HFFc6 (cell line): ENCODE data around the gene POMP. TPM values are rescaled to one million over a fixed set of nuclear protein-coding genes. Genes with fewer than 3 reads are reported as not detected.
A peak's percentile ranks its signal among the peaks of the same experiment; 100 is the strongest.

Source experiments
- DNase-seq: peaks from one replicate; pipeline ENCODE4 v3.0.0-alpha.2; 2018
- H3K27ac Mint-ChIP-seq: 2 replicates; pipeline ENCODE4 v1.8.0; 2020; ENCODE audit warnings: mild to moderate bottlenecking, mixed read lengths
- H3K27me3 Mint-ChIP-seq: 2 replicates; pipeline ENCODE4 v1.8.0; 2021; ENCODE audit warnings: mild to moderate bottlenecking, moderate library complexity, mixed read lengths; ENCODE audit not compliant: insufficient read depth
- H3K36me3 Mint-ChIP-seq: 2 replicates; pipeline ENCODE4 v1.8.0; 2021; ENCODE audit warnings: low read depth, mixed read lengths
- H3K4me1 Mint-ChIP-seq: 2 replicates; pipeline ENCODE4 v1.8.0; 2020; ENCODE audit warnings: low read depth, mixed read lengths
- H3K4me3 Mint-ChIP-seq: 2 replicates; pipeline ENCODE4 v1.8.0; 2020; ENCODE audit warnings: mild to moderate bottlenecking, moderate library complexity, mixed read lengths
- H3K9me3 Mint-ChIP-seq: 2 replicates; pipeline ENCODE4 v1.8.0; 2020; ENCODE audit warnings: mild to moderate bottlenecking, mixed read lengths
- total RNA-seq, 6 experiments: library from RNA; stranded (reverse); fragmentation: NEBNext Ultra II Directional; extraction: Animal tissue kit (Norgen Biotek cat#: 25700); gene quantifications; 2 replicates in 1 of 6; 3 replicates in 5 of 6; pipeline ENCODE4 v1.2.3, GENCODE V29; 2021
- TF ChIP-seq, protein P1 (sequence below): fragments of 200-600 bp; sonication (generic); IDR thresholded peaks from 2 replicates; pipeline ENCODE4 v1.5.0; 2021; ENCODE audit warnings: antibody characterized with exemption, mild to moderate bottlenecking

The POMP gene
- total RNA-seq, 6 experiments from 2014 or later: 156 to 175 (median 165) TPM

GRCh38 chr13:28718196-28718542 lies 59.2 kb downstream of the POMP start:
- H3K9me3 Mint-ChIP-seq: no peaks in the 10 kb centered on the region
- H3K4me3 Mint-ChIP-seq: peak overlapping the region; percentile 96
- DNase-seq: no peak
- peaks cover 4% of the 10 kb centered on the region for H3K27me3 Mint-ChIP-seq
- TF ChIP-seq, protein P1, sequence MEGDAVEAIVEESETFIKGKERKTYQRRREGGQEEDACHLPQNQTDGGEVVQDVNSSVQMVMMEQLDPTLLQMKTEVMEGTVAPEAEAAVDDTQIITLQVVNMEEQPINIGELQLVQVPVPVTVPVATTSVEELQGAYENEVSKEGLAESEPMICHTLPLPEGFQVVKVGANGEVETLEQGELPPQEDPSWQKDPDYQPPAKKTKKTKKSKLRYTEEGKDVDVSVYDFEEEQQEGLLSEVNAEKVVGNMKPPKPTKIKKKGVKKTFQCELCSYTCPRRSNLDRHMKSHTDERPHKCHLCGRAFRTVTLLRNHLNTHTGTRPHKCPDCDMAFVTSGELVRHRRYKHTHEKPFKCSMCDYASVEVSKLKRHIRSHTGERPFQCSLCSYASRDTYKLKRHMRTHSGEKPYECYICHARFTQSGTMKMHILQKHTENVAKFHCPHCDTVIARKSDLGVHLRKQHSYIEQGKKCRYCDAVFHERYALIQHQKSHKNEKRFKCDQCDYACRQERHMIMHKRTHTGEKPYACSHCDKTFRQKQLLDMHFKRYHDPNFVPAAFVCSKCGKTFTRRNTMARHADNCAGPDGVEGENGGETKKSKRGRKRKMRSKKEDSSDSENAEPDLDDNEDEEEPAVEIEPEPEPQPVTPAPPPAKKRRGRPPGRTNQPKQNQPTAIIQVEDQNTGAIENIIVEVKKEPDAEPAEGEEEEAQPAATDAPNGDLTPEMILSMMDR: no peak
- H3K36me3 Mint-ChIP-seq: no peaks in the 10 kb centered on the region
- H3K4me1 Mint-ChIP-seq: peaks cover 60% of the 10 kb centered on the region
- peak overlapping the region; percentile 98 for H3K27ac Mint-ChIP-seq

DNA sequence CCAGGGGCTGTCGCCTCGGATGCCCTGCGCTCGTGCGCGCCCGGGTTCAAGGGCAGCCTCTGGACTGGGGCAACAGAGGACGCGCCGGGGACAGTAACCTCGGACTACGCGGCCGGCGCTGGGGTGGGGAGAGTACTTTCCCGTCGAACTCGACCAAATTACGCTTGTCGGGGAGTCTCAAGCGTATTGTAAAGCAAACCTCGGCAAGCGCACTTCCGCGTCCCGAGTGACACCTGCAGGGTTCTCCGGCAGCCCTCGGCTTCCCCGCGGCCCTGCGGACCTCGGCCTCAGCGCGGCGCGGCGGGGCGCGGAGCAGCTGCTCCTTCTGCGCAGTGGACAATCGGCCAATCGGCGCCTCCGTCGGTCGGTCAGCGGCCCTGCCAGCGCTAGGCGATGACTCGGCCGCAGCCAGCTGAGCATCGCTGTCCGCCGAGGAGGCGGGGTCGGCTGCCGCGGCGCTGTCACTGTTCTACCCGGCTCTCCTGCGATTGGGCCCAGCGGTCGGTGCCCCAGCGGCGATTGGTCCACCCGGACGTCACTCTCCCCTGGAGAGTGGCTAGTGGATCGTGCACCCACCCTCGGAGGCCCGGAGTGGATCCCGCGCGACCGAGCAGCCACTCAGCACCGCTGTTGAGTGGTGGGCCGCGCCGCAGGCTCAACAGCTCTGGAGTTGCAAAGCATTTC lies 59.8 kb downstream of the POMP start, which contains the start of gene SLC46A3:
Gene SLC46A3 (minus strand): TSS at position 428 of the 684 bp plus-strand sequence. CDS start 972 bp downstream, outside the sequence.
- peak; percentile 99 for DNase-seq
- Mint-ChIP-seq H3K9me3 (no peaks in the 10 kb centered on the region), H3K4me1 (peaks cover 60% of the 10 kb centered on the region), H3K36me3 (no peaks in the 10 kb centered on the region), H3K27ac (peak within 1 kb of the TSS; percentile 98), H3K4me3 (peak within 1 kb of the TSS; percentile 96), H3K27me3 (peaks cover 4% of the 10 kb centered on the region)
- TF ChIP-seq, protein P1: peak; percentile 36

GRCh38 chr13:28719227-28720055 lies 60.5 kb downstream of the POMP start:
- Mint-ChIP-seq H3K4me1 (peaks cover 60% of the 10 kb centered on the region), H3K27ac (peak overlapping the region; percentile 98), H3K36me3 (no peaks in the 10 kb centered on the region), H3K4me3 (peak overlapping the region; percentile 96), H3K9me3 (no peaks in the 10 kb centered on the region), H3K27me3 (peaks cover 4% of the 10 kb centered on the region)
- DNase-seq: peak; percentile 89
- TF ChIP-seq, protein P1: no peak

DNA sequence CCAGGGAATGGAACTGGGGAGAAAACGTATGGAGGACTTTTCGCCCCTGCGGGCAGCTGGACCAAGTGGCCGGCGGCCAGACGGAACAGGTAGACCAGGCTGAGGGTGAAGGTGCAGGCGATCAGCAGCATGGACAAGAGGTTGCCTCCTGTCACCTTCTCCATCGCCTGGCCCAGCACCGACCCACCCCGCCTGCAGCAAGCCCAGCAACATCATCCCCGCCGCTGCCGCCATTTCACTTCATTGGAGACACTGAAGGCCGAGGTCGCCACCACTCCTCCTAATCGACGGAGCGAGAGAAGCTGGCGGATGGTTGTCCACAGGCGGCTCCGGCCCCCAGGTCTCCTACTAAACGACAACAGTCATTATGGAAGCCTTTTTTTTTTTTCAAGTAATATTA lies 64.9 kb downstream of the POMP start:
- DNase-seq: no peak
- Mint-ChIP-seq H3K4me1 (peaks cover 29% of the 10 kb centered on the region), H3K9me3 (no peaks in the 10 kb centered on the region), H3K27ac (no peak overlapping the region), H3K36me3 (no peaks in the 10 kb centered on the region), H3K27me3 (peaks cover 4% of the 10 kb centered on the region; the same call in 1 of the 2 replicates), H3K4me3 (no peak overlapping the region)
- TF ChIP-seq, protein P1: no peak

DNA sequence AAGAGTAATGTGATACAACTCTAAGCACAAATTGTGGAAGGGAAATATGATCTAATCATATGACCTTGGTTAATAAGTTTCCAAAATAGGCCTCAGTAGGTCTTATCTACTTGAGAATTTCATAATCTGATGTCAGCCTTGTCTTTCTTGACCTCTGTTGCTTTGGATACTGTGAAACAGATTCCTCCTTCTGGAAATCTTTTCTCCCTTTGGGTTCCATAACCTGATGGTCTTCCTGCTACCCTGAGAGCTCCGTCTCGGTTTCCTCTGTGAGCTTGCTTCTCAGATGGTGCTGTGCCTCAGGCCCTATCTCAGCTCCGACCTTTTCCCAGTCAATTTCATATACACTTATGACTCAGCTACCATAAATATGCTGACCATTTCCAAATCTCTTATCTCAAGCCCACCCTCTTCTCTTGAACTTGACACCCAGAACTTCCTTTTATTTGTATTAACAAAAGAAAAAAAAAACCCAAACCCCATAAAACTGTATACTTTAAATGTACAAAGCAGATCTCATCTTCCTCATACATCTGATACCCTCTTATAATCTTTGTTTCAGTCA lies 66.2 kb downstream of the POMP start:
- TF ChIP-seq, protein P1: no peak
- no peak for DNase-seq

More for the DNA sequence above, 66.2 kb downstream of the POMP start:
- no peak overlapping the region for H3K4me3 Mint-ChIP-seq
- no peaks in the 10 kb centered on the region for H3K9me3 Mint-ChIP-seq
- peaks cover 16% of the 10 kb centered on the region for H3K4me1 Mint-ChIP-seq
- H3K36me3 Mint-ChIP-seq: no peaks in the 10 kb centered on the region
- H3K27me3 Mint-ChIP-seq: no peaks in the 10 kb centered on the region
- H3K27ac Mint-ChIP-seq: no peak overlapping the region

Other genes starting within 250 kb of the POMP start
- 100 to 1,000 TPM in 2 of 6 experiments, 10 to 100 TPM in 4; 80.5 to 118 (median 91.0) TPM for gene FLT1, start 164.0 kb upstream of the POMP start, total RNA-seq
- 1 to 10 TPM; 2.2 to 4.3 (median 2.8) TPM for gene SLC46A3, start 59.8 kb downstream of the POMP start, total RNA-seq
- gene MTUS2, start 161.2 kb downstream of the POMP start, total RNA-seq: under 1 TPM in 5 of 6 experiments, not detected in 1; 0.07 to 0.15 (median 0.14) TPM